Activated CD8-positive, alpha-beta memory T cell treated with anti-CD3 and anti-CD28 coated beads for 4 hours (primary cell): ENCODE measurements around the gene PKD2L2.
A peak's percentile ranks its signal among the peaks of the same experiment; 100 is the strongest.
"Not testable (repeated sequence)": the region's sequence is repeated elsewhere in the genome, so short reads cannot be mapped to it uniquely, and the experiment has no call there.

Experiments
- DNase-seq, 2 donors: peaks; one replicate each; pipeline ENCODE4 v3.0.0-alpha.2; 2020; ENCODE audit warnings: low read depth in 2 of 2

The PKD2L2 gene

DNA sequence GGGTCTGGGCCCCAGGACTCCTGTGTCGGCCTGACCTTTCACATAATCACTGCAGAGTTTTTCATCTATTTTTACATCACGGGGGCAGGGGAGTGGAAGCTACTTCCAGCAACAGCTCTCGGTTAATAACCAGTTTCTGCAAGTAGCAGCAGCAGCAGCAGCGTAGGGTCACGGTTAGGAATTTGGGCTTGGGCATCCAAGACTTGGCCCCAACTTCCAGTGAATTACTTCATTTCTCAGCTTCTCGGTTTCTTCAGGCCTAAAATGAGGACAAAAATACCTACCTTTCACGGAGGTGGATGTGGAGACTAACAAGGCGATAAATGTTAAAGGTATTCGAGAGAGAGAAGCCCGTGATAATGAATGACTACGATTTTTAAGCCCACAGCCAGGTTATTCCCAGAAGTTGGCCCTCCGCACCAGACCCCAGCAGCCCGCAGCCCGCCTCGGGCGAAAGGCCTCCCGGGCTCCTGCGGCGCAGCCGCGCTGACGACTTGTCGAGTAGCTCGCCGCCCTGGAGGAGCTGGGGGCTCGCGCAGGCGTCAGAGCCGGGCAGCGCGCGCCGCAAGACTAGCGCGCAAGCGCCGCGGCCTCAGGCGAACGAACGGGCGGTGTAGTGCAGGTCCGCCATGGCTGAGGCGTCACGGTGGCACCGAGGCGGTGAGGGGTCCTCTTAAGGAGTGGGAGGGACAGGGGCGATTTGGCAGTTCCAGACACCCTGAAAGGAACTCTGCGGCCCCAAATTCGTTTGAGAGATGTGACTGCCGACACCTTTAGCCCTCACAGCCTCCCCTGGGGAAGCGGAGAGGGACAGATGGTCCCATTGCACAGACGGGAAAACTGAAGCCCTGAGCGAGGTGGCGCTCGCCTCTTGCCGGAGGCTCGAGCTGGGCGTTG, at the start of gene PKD2L2:
Gene PKD2L2, plus strand, starts transcription at position 595 of the 897 bp plus-strand sequence. Its CDS starts 35 bp downstream, at position 630.
- DNase-seq, result peak; percentile 56 to 70

DNA sequence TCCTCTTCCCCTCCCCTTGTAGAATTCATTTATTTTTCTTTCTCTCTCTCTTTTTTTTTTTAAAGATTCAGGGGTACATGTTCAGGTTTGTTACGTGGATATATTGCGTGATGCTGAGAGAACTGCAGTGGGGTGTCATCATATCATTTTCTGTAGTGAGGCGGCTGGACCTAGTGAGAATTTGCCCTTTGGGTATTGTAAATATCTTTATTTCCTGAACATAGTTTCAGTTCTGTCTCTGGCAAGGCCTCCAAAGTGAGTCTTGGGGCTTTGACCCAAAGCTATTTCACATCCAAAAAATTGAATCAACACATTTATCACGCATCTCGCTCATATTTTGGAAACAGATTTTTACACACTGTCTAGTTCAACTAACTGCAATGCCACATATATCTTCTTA, 47.0 kb upstream of the PKD2L2 start:
- DNase-seq, result no peak

DNA sequence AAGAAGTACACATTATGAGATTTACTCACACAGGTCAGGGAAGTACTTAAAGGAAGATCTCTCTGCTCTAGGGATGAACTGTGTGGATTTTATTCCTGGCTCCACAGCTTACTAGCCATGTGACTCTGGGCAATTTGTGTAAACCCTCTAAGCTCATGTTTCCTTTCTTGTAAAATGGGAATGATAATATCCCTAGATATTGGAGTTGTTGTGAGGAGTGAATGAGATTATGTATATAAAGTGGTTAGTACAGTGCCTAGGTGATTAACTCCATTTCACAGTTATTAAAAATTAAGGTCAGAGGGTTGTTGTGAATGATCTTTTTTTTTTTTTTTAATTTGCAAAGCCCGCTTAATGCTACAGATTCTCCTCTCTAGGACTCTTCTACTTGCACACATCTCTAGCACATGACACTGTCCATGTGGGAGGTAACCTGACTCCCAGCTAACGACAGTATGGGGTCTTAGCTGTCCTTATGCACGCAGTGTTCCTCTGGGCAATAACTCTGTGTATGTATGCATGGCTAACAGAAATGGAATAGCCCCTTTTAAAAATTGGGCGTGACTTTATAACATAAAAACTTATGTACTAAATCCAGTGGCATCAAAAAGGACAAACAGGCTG, 45.5 kb upstream of the PKD2L2 start:
- no peak for DNase-seq

DNA sequence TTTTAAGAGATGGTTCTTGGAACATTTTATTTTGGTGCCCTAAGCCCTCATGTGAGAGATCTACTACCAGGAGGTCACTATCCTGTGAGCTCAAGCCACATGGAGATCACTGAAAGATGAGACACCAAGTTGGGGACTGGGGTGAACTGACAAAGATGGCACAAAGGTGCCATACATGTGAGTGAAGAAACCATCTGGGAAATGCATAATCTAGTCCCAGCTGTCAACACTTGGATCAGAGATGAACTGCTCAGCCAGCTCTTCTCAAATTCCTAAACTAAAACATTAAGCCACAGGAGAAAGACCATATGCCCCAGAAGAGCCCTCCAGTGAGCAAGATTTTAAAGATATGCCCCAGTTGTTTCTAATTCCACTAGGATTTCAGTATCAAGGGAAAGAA, 43.8 kb upstream of the PKD2L2 start:
- DNase-seq, result no peak

DNA sequence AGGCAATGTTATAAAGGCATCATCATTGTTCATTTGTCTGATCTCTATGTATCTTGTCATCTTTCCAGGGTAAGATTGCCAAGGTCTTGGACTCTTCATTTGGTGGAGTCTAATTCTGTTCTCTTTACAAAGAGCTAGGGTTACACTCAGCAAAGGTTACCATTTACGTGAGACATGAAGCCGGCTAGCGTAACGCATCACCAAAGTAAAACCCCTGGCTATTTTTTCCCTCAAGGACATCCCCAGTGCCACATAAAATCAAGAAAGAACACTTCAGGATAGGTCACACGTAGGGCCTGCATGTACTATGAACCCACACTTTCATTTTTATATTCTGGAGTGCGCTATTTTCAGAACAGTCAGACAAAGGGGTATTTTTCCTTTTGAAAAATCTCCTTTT, 41.6 kb upstream of the PKD2L2 start:
- no peak for DNase-seq

DNA sequence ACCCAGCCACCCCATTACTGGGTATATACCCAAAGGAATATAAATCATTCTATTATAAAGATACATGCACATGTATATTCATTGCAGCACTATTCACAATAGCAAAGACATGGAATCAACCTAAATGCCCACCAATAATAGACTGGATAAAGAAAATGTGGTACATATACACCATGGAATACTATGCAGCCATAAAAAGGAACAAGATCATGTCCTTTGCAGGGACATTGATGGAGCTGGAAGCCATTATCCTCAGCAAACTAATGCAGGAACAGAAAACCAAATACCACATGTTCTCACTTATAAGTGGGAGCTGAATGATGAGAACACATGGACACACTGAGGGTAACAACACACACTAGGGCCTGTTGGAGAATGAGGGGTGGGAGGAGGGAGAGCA, 36.1 kb upstream of the PKD2L2 start:
- DNase-seq, result not testable (repeated sequence)

DNA sequence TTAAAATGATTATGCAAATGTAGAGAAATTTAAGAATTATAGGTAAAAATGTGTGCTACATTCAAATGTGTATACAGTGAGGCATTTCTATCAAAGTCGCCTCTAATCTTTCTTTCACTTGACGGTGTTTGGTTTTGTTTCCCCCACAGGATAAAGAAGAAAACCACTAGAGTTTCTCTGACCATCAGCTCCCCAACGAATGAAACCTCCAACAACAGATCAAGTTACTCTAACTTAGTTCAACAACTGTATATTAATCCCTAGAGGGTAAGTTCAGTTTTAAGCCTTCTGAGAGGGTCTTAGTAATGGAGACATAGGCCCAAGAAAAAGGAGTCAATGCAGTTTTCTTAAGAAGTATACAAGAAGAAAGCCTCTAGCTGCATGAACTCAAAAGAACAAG, 33.1 kb upstream of the PKD2L2 start:
- no peak for DNase-seq

DNA sequence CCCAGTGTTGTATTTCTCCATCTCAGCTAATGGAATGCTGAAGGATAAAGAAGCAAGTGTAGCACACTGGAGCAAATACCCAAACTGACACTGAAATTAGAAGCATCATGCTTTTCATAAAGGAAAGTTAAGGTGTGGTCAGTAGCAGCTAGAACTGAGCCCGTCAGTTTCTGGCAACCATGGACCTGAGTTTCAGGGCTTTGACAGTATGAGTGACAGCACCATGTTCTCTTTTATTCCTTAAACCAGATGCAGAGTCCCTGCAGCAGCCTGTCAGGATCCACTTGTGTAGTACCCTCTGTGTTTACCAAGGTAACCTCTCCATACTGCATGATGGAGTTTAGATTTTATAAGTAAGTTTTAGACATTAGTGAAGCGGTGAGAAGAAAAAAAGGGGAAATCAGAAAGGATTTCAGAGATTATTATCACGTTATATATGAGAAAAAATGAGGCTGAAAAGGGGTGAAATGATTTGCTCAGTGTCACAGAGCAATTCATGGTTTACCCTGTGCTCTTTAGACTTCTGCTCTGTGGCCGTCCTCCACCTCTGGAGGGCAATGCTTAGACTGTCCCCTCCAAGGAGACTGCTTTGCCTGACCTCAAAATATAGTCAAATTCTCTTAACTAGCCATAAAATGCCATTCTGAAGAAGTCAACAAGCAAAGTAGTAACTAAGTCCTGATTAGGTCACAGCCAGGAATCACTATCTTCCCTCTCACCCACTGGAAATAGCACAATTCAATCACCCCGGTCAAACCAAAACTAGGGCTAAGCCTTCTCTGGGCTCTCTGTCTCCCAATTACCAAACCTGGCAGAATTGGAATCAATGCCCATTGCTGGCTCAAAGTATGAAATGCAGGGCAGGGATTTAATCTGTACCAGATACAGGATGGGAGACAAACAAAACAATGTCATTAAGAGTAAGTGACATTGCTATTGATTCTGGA, 32.1 kb upstream of the PKD2L2 start:
- DNase-seq, result no peak

DNA sequence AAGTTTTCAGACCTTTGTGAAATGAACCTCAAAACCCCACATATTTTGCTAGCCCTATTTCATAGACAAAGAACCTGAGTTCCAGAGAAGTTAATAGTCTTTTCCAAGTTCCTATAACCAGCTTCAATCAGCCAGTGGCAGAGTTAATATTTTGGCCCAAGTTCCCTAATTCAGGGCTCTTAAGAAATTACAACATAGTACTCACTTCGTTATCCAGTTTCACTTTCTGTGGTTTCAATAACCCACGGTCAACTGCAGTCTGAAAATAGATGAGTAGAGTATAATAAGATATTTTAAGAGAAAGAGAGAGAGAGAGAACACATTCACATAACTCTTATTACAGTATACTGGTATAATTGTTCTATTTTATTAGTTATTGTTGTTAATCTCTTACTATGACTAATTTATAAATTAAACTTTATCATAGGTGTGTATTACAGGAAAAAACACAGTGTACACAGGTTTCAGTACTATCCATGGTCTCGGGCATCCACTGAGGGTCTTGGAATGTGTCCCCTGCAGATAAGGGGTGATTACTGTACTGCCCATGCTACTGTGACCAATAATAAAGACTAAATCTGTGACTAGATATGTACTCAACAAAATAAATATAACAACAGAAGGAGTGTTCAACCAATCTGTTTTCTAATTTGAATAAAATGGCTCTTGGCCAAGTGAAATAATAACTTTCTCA, 30.9 kb upstream of the PKD2L2 start:
- DNase-seq, result no peak

DNA sequence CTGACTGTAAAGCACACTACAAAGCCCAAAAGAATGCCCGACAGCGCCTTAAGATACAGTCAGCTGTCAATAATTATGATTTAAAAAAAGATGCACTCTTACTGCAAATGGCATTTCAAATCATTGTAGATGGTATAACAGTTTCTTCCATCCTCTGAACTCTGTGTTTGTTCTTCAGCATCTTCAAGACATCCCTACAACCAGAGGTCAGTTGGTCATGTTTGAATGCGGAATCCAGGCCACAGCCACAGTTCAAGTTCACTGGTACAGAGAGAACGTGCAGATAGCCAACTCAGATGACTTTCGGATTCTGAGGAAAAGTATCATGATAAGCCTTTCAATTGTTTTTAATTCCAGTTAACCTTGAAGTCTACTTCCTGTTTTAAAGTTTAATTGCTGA, 30.3 kb upstream of the PKD2L2 start:
- DNase-seq, result no peak

DNA sequence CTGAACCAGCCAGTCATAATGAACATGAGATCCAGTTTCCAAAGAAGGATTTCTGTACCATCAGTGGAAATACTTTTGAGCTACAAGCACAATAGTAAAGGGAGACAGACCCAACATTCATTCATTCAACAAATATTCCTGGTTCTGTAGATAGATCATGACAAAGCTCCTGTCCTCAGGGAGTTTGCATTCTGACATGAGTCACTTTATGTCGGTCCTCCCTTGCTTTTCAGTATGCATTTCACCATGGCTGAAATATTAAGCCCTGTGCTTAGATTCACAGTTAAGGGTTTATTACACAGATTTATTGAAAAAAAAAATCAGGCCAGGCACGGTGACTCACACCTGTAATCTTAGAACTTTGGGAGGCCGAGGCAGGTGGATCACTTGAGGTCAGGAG, 27.0 kb upstream of the PKD2L2 start:
- DNase-seq, result no peak

DNA sequence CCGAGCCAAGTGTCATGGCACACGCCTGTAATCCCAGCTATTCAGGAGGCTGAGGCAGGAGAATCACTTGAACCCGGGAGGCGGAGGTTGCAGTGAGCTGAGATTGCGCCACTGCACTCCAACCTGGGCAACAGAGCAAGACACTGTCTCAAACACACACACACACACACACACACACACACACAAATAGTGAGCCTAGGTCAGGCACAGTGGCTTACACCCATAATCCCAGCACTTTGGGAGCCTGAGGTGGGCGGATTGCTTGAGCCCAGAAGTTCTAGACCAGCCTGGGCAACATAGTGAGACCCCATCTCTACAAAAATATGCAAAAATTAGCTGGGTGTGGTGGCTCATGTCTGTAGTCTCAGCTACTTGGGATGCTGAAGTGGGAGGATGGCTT, 25.6 kb upstream of the PKD2L2 start:
- not testable (repeated sequence) for DNase-seq

DNA sequence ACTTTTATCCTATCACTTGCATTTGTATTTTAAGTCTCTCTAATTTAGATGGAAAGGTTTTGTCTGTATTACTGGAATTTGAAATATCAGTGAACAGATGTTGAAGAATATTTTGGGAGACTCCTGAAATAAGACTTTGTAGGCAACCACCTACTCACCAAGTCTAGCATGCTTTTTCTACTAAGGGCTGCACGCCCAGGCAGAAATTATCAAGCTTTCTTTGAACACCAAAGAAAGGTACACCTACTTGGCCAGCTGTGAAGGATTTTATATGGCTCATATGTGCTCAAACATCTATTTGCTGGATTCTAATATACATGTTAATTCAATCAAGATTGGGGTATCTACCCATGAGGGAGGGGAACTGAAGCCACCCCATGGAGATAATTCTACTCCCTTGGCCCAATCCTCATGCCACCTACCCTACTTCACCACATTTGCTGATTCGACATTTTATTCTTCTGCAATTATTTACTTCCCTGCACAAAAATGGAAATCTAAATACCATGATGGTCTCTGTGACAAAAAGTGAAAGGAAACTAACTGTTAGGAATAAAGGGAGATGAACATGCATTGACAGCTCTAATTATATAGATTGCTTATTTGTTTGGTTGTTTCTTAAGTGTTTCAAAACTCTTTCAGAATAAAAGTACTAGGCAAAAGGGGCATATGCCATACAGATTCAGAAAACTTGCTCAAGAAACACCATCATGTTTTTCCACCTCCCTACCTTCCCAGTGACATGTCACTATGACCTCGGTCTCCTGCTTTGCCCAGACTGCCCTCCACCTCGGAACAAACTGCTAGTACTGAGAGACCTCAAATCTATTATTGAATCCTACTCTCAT, 22.5 kb upstream of the PKD2L2 start:
- no peak for DNase-seq

DNA sequence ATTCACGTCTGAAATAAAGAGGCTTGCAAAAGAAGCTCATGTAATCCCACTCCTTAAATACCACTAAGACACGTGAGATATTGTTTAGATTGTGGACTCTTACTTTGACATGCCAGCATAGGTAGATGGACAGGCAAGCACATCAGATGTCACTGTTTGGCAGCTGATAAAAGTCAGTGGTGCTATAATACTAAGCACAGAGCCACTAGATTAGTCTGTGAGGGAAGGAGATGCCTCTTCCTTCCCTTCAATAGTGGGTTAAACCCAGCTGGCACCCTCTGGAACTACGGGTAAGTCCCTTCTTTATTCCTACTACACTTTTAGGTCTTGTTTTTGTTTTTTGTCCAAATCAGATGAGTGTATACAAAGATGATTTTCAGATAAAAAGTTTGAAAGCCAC, 21.6 kb upstream of the PKD2L2 start, which contains the start of gene MYOT:
Gene MYOT, plus strand, starts transcription at position 197 of the 400 bp plus-strand sequence. CDS start 2,792 bp downstream, outside the sequence.
- DNase-seq, result no peak

DNA sequence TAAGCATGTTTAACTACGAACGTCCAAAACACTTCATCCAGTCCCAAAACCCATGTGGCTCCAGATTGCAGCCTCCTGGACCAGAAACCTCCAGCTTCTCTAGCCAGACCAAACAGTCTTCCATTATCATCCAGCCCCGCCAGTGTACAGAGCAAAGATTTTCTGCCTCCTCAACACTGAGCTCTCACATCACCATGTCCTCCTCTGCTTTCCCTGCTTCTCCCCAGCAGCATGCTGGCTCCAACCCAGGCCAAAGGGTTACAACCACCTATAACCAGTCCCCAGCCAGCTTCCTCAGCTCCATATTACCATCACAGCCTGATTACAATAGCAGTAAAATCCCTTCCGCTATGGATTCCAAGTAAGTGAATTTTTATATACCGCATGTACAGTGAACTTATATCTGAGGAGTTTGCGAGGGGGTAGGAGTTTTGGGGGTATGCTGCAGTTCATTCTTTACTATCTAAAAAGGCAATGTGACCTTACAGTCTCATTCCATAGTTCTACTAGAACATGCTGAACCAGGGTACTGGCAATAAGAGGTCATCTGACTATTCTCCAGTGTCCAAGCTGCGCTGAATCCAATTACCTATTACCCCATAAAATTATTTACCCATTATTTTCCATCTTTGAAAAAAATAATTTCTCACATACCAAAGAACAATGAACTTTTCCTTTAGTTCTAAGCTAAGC, 18.5 kb upstream of the PKD2L2 start:
- no peak for DNase-seq

DNA sequence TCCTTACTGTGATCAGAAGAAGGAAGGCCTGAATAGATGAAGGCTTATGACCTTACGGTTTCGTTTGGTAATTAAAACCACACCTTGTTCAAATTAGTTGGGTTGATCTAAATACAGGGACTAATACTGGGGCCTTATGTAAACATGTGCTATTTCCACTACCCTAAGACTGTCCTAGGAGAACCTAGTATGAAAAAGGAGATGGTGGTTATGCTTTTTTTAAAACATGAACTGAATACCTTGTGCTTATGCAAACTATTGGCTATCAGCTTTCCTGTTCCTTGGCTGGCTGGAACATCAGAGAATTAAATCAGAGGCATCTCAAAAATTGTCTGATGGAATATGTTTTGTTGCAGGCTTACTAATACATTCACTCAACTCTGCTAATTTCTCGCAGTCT, 17.7 kb upstream of the PKD2L2 start:
- no peak for DNase-seq

DNA sequence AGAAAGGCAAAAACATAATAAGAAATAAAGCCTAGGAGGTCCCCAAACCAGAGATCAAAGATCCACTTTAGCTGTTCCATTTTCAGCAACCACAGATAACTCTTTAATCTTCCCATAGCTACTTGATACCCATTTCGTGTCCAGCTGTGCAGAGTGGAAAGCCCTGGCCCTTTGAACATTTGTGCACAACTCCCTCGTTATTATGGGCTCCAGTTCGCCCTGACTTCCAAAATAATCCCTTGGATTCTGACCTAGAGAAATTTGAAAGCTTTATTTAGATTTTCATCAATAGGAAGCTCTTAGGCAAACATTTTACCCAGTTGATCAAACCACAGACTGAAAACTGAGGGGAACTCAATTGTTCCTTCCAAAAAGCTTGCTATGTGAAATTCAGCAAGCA, 16.8 kb upstream of the PKD2L2 start:
- no peak for DNase-seq

DNA sequence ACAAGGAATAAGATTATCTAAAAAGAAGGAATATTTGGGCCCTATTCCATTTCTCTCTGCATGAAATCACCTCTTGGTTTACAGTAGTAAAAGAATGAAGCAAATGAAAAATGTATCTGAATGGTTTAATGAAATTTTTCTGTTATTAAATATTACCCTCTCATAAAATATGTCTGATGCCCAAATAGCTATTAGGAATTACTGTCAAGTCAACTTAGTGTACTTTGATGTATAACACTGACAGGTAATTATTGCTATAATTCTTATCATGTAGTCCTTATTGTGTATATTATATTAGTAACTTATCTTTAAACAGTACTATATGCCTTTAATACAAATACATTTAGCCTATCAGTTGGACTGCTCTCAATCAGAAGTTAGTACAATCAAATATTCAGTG, 13.2 kb upstream of the PKD2L2 start:
- DNase-seq, result no peak

DNA sequence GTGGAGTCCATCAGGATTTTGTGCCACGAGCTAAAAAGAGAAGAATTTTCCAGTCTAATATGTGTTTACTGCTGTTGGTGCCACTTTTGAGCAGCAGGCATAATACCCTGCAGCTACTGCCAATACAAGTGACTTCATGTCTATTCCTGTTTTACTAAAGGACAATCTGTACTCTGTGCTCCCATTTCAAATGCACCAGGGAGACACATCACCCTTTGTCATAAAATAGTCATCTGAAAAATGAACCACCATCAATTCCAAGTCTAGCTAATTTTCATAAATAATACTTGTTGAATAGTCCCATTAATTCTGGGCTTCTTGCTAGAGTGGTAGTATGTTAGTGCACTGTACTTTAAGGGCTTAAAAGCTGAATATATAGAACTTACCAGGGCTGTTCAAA, 8.9 kb upstream of the PKD2L2 start:
- no peak for DNase-seq

DNA sequence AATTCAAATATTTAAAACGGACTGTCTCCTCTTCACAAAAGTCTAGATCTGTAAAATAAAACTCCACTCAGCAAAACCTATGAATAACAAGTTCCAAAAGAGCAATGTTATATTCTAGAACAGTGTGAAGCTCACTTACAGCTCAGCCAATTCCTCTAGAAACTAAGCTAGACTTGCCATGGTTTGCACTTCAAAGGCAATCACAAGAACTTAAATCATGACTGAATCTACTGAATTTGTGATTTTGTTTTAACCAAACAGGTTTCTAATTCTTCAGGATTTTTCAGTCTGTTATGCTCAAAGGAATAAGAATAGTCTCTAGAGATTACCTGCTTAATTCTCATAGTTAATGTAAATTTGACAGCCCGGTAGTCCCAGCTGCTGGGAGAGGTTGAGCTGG, 1.4 kb upstream of the PKD2L2 start:
- no peak for DNase-seq
